Amygdala (tissue), 56 donors: ENCODE measurements around the gene PARD3B.

ENCODE experiments used
- DNase-seq, 56 donors: peaks; one replicate each; lab custom pipeline; 2025; lab: John Stamatoyannopoulos, UW

The PARD3B gene

GRCh38 chr2:204972606-204973336, 427.5 kb downstream of the PARD3B start:
- DNase-seq = peak in 13 of 56 donors; percentile 2 to 24 (median 4)

- DNase-seq = no peak
Observed at GRCh38 chr2:204973616-204974015, 428.3 kb downstream of the PARD3B start.

- DNase-seq = no peak
Observed at GRCh38 chr2:204974487-204974886, 429.2 kb downstream of the PARD3B start.

- DNase-seq = no peak
Observed at GRCh38 chr2:204977914-204978313, 432.6 kb downstream of the PARD3B start.

- no peak for DNase-seq
Observed at GRCh38 chr2:204982303-204982702, 437.0 kb downstream of the PARD3B start.

- no peak for DNase-seq
Observed at GRCh38 chr2:204984518-204984917, 439.2 kb downstream of the PARD3B start.

- DNase-seq = no peak
Observed at GRCh38 chr2:204986641-204987040, 441.4 kb downstream of the PARD3B start.

GRCh38 chr2:204988836-204989235, 443.6 kb downstream of the PARD3B start:
- no peak for DNase-seq

- no peak for DNase-seq
Observed at GRCh38 chr2:204989877-204990276, 444.6 kb downstream of the PARD3B start.

GRCh38 chr2:205001300-205001966, 456.2 kb downstream of the PARD3B start:
- no peak for DNase-seq

- no peak for DNase-seq
Observed at GRCh38 chr2:205002390-205002789, 457.1 kb downstream of the PARD3B start.

- no peak for DNase-seq
Observed at GRCh38 chr2:205003288-205003687, 458.0 kb downstream of the PARD3B start.

- no peak for DNase-seq
Observed at GRCh38 chr2:205010196-205010595, 464.9 kb downstream of the PARD3B start.

- no peak for DNase-seq
Observed at GRCh38 chr2:205011031-205011430, 465.8 kb downstream of the PARD3B start.

GRCh38 chr2:205012961-205013360, 467.7 kb downstream of the PARD3B start:
- DNase-seq = peak in 2 of 56 donors; percentile 1 to 12

GRCh38 chr2:205013586-205013985, 468.3 kb downstream of the PARD3B start:
- DNase-seq = no peak

- no peak for DNase-seq
Observed at GRCh38 chr2:205014201-205014600, 468.9 kb downstream of the PARD3B start.

GRCh38 chr2:205017381-205017780, 472.1 kb downstream of the PARD3B start:
- peak in 5 of 56 donors; percentile 4 to 39 (median 16) for DNase-seq

GRCh38 chr2:205017912-205018311, 472.6 kb downstream of the PARD3B start:
- no peak for DNase-seq

- DNase-seq = no peak
Observed at GRCh38 chr2:205020673-205021072, 475.4 kb downstream of the PARD3B start.

- DNase-seq = peak in 2 of 56 donors; percentile 5
Observed at GRCh38 chr2:205022841-205023240, 477.6 kb downstream of the PARD3B start.
